ENCODE data around the gene EFNA1.
"Not testable (repeated sequence)": the region's sequence is repeated elsewhere in the genome, so short reads cannot be mapped to it uniquely, and the experiment has no call there.

The EFNA1 gene

GRCh38 chr1:155160128-155160527 lies 32.5 kb downstream of the EFNA1 start:
- H3K4me1 ChIP-seq (ENCODE audit: control insufficient read depth, insufficient read depth, low read length) = no peaks in the 10 kb centered on the region
- no peaks in the 10 kb centered on the region for H3K36me3 ChIP-seq (ENCODE audit: control insufficient read depth in 2 of 2, insufficient read depth in 1 of 2, low read length in 2 of 2)
- H3K4me3 ChIP-seq (ENCODE audit: low read depth, low read length) = no peak overlapping the region
- ChIA-PET CTCF (interaction anchor here (0.7 to 1.0 kb wide), 2 partner anchors 13 to 406 kb away, joined by 3 read pairs; partner anchors contain the start of gene KRTCAP2), POLR2A (no interaction called here)
- TF ChIP-seq, protein P1, sequence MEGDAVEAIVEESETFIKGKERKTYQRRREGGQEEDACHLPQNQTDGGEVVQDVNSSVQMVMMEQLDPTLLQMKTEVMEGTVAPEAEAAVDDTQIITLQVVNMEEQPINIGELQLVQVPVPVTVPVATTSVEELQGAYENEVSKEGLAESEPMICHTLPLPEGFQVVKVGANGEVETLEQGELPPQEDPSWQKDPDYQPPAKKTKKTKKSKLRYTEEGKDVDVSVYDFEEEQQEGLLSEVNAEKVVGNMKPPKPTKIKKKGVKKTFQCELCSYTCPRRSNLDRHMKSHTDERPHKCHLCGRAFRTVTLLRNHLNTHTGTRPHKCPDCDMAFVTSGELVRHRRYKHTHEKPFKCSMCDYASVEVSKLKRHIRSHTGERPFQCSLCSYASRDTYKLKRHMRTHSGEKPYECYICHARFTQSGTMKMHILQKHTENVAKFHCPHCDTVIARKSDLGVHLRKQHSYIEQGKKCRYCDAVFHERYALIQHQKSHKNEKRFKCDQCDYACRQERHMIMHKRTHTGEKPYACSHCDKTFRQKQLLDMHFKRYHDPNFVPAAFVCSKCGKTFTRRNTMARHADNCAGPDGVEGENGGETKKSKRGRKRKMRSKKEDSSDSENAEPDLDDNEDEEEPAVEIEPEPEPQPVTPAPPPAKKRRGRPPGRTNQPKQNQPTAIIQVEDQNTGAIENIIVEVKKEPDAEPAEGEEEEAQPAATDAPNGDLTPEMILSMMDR (tag by site-specific recombination; IDR thresholded peaks at IDR 0.05) = no peak
- peak; percentile 44 for TF ChIP-seq ZNF623 (tag by site-specific recombination; IDR thresholded peaks at IDR 0.05)
- H3K27ac ChIP-seq (ENCODE audit: extremely low read depth, low read depth, low read length) = no peak overlapping the region
- H3K9me3 ChIP-seq (ENCODE audit: control insufficient read depth, insufficient read depth, low read depth, low read length) = no peaks in the 10 kb centered on the region

DNA sequence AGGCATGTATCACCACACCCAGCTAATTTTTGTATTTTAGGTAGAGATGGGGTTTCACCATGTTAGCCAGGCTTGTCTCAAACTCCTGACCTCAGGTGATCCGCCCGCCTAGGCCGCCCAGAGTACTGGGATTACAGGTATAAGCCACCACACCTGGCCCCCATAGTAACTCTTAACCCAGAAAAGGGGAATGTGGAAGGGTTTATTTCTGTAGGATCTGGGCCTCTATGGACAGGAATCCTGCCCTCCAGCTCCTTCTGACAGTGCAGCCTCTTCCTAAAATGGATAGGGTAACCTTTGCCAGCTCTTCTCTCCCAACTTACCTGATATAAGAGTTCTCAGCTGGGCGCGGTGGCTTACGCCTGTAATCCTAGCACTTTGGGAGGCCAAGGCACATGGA lies 35.0 kb downstream of the EFNA1 start:
- H3K36me3 ChIP-seq (ENCODE audit: control insufficient read depth in 2 of 2, insufficient read depth in 1 of 2, low read length in 2 of 2); H3K4me3 ChIP-seq (ENCODE audit: low read depth, low read length); POLR2A ChIA-PET; H3K27ac ChIP-seq (ENCODE audit: extremely low read depth, low read depth, low read length); H3K9me3 ChIP-seq (ENCODE audit: control insufficient read depth, insufficient read depth, low read depth, low read length); H3K4me1 ChIP-seq (ENCODE audit: control insufficient read depth, insufficient read depth, low read length): not testable (repeated sequence)
- CTCF ChIA-PET = interaction anchor here (0.6 to 2.8 kb wide), 8 partner anchors 10 to 720 kb away, joined by 3 to 13 read pairs (median 4); partner anchors contain the start of gene KRTCAP2

DNA sequence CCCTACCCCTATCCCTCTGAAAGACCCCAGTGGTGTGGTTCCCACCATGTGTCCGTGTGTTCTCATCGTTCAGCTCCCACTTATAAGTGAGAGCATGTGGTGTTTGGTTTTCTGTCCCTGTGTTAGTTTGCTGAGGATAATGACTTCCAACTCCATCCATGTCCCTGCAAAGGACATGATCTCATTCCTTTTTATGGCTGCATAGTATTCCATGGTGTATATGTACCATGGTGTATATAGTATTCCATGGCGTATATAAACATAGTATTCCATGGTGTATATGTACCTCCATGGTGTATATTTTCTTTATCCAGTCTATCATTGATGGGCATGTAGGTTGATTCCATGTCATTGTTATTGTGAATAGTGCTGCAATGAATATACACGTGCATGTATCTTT lies 36.1 kb downstream of the EFNA1 start:
- H3K9me3 ChIP-seq (ENCODE audit: control insufficient read depth, insufficient read depth, low read depth, low read length); H3K4me1 ChIP-seq (ENCODE audit: control insufficient read depth, insufficient read depth, low read length); H3K36me3 ChIP-seq (ENCODE audit: control insufficient read depth in 2 of 2, insufficient read depth in 1 of 2, low read length in 2 of 2); POLR2A ChIA-PET; H3K27ac ChIP-seq (ENCODE audit: extremely low read depth, low read depth, low read length); H3K4me3 ChIP-seq (ENCODE audit: low read depth, low read length): not testable (repeated sequence)
- CTCF ChIA-PET = interaction anchor here (1.5 to 12.2 kb wide), 3 partner anchors 9 to 72 kb away, joined by 12 to 439 read pairs (median 13); partner anchors contain the start of gene KRTCAP2
- TF ChIP-seq ZNF146 (tag by site-specific recombination; IDR thresholded peaks at IDR 0.05) (peak; percentile 98), ZNF580 (tag by site-specific recombination; IDR thresholded peaks at IDR 0.05) (peak; percentile 84)

- ChIA-PET POLR2A (interaction anchor here (0.7 kb wide), 1 partner anchor 720 kb away, joined by 9 read pairs; no protein-coding TSS in a partner anchor), CTCF (interaction anchor here (1.3 to 12.2 kb wide), 4 partner anchors 8 to 200 kb away, joined by 4 to 439 read pairs (median 8); partner anchors contain the start of gene KRTCAP2)
- peaks cover 0 to 13% of the 10 kb centered on the region in 2 experiments; a peak in 2 of 3 replicates for H3K36me3 ChIP-seq (ENCODE audit: control insufficient read depth in 2 of 2, insufficient read depth in 1 of 2, low read length in 2 of 2)
- H3K4me1 ChIP-seq (ENCODE audit: control insufficient read depth, insufficient read depth, low read length); H3K4me3 ChIP-seq (ENCODE audit: low read depth, low read length); H3K27ac ChIP-seq (ENCODE audit: extremely low read depth, low read depth, low read length); H3K9me3 ChIP-seq (ENCODE audit: control insufficient read depth, insufficient read depth, low read depth, low read length): not testable (repeated sequence)
Observed at GRCh38 chr1:155164625-155165024, 36.9 kb downstream of the EFNA1 start.

- Histone ChIP-seq H3K9me3 (ENCODE audit: control insufficient read depth, insufficient read depth, low read depth, low read length) (no peaks in the 10 kb centered on the region), H3K4me1 (ENCODE audit: control insufficient read depth, insufficient read depth, low read length) (no peaks in the 10 kb centered on the region; the same call in 1 of the 2 replicates), H3K36me3 (ENCODE audit: control insufficient read depth in 2 of 2, insufficient read depth in 1 of 2, low read length in 2 of 2) (peaks cover 0 to 25% of the 10 kb centered on the region in 2 experiments; a peak in 2 of 3 replicates), H3K27ac (ENCODE audit: extremely low read depth, low read depth, low read length) (no peak overlapping the region), H3K4me3 (ENCODE audit: low read depth, low read length) (no peak overlapping the region)
- ChIA-PET CTCF (interaction anchor here (0.6 to 12.2 kb wide), 6 partner anchors 11 to 104 kb away, joined by 3 to 439 read pairs (median 9); no protein-coding TSS in a partner anchor), POLR2A (no interaction called here)
- TF ChIP-seq ZFP3 (tag by site-specific recombination; IDR thresholded peaks at IDR 0.05; ENCODE audit: low read depth) (no peak), RBAK (tag by site-specific recombination; IDR thresholded peaks at IDR 0.05) (no peak), PRDM2 (tag by site-specific recombination; IDR thresholded peaks at IDR 0.05; ENCODE audit: borderline replicate concordance) (no peak), ZXDB (tag by site-specific recombination; IDR thresholded peaks at IDR 0.05) (no peak), ZNF664 (tag by site-specific recombination; IDR thresholded peaks at IDR 0.05) (no peak), ZNF843 (tag by site-specific recombination; IDR thresholded peaks at IDR 0.05) (no peak), SCRT1 (tag by site-specific recombination; IDR thresholded peaks at IDR 0.05; ENCODE audit: borderline replicate concordance) (no peak), GLIS2 (tag by site-specific recombination; IDR thresholded peaks at IDR 0.05) (no peak)
Observed at GRCh38 chr1:155166051-155166470, 38.4 kb downstream of the EFNA1 start.

All from HEK293 (cell line).